Mesenchymal stem cell (in vitro differentiated cells and primary cell): ENCODE data around the gene FOXP1.

ENCODE experiments used
- DNase-seq: peaks from one replicate; pipeline ENCODE4 v3.0.0-alpha.2; 2013
- H2AFZ ChIP-seq: one replicate; pipeline ENCODE4 v1.6.1; 2013; ENCODE audit warnings: low read depth, mild to moderate bottlenecking, control low read depth, inconsistent platforms, low read length, moderate library complexity
- H2AK5ac ChIP-seq: 2 replicates; pipeline ENCODE4 v1.6.1; 2013; ENCODE audit warnings: low read length, moderate library complexity, mild to moderate bottlenecking, inconsistent platforms; ENCODE audit not compliant: severe bottlenecking
- H2BK120ac ChIP-seq: one replicate; pipeline ENCODE4 v1.6.1; 2013; ENCODE audit warnings: low read depth, mild to moderate bottlenecking, inconsistent platforms, low read length, moderate library complexity
- H2BK12ac ChIP-seq, 2 experiments: one replicate each; pipeline ENCODE4 v1.6.1; 2013; ENCODE audit warnings: inconsistent platforms in 2 of 2, low read length in 2 of 2, mild to moderate bottlenecking in 2 of 2, moderate library complexity in 2 of 2, control low read depth in 1 of 2
- H2BK15ac ChIP-seq: one replicate; pipeline ENCODE4 v1.6.1; 2013; ENCODE audit warnings: mild to moderate bottlenecking, low read depth, inconsistent platforms; ENCODE audit not compliant: poor library complexity, severe bottlenecking
- H2BK5ac ChIP-seq: 2 replicates; pipeline ENCODE4 v1.6.1; 2013; ENCODE audit warnings: low read depth, mild to moderate bottlenecking, low read length, control low read depth, inconsistent platforms; ENCODE audit not compliant: poor library complexity, severe bottlenecking
- H3K14ac ChIP-seq, 2 experiments: one replicate each; pipeline ENCODE4 v1.6.1; 2013; ENCODE audit warnings: inconsistent platforms in 2 of 2, low read length in 2 of 2, control low read depth in 1 of 2, mild to moderate bottlenecking in 1 of 2, moderate library complexity in 1 of 2
- H3K18ac ChIP-seq, 2 experiments: one replicate each; pipeline ENCODE4 v1.6.1; 2013; ENCODE audit warnings: inconsistent platforms in 2 of 2, low read length in 2 of 2, control low read depth in 1 of 2, low read depth in 1 of 2, mild to moderate bottlenecking in 1 of 2
- H3K23ac ChIP-seq, 2 experiments: one replicate each; pipeline ENCODE4 v1.6.1; 2013; ENCODE audit warnings: inconsistent platforms in 2 of 2, low read length in 2 of 2, mild to moderate bottlenecking in 2 of 2, moderate library complexity in 2 of 2, control low read depth in 1 of 2
- H3K27ac ChIP-seq: 2 replicates; pipeline ENCODE4 v1.5.1; 2013; ENCODE audit warnings: mild to moderate bottlenecking, moderate library complexity, low read length, control low read depth, inconsistent platforms; ENCODE audit not compliant: poor library complexity, severe bottlenecking
- H3K27me3 ChIP-seq, 2 experiments: 2 replicates each; pipeline versions ENCODE4 v1.6.1 to v1.7.0; 2013; ENCODE audit warnings: low read length in 2 of 2, mild to moderate bottlenecking in 2 of 2, moderate library complexity in 2 of 2, control low read depth in 1 of 2, inconsistent platforms in 1 of 2; ENCODE audit not compliant: control insufficient read depth in 1 of 2, insufficient read depth in 1 of 2
- H3K36me3 ChIP-seq, 2 experiments: 2 replicates each; pipeline versions ENCODE4 v1.6.1 to v1.7.0; 2013; ENCODE audit warnings: low read length in 2 of 2, control low read depth in 1 of 2, inconsistent platforms in 1 of 2, low read depth in 1 of 2, mild to moderate bottlenecking in 1 of 2; ENCODE audit not compliant: insufficient read depth in 2 of 2, control insufficient read depth in 1 of 2
- H3K4ac ChIP-seq, 2 experiments: one replicate each; pipeline ENCODE4 v1.6.1; 2013; ENCODE audit warnings: inconsistent platforms in 2 of 2, low read length in 2 of 2, mild to moderate bottlenecking in 2 of 2, moderate library complexity in 2 of 2, control low read depth in 1 of 2, low read depth in 1 of 2
- H3K4me1 ChIP-seq: 2 replicates; pipeline ENCODE4 v1.6.1; 2013; ENCODE audit warnings: low read depth, low read length, control low read depth; ENCODE audit not compliant: control insufficient read depth, insufficient read depth
- H3K4me2 ChIP-seq: 2 replicates; pipeline ENCODE4 v1.6.1; 2013; ENCODE audit warnings: low read length, mild to moderate bottlenecking, inconsistent platforms; ENCODE audit not compliant: poor library complexity, severe bottlenecking
- H3K4me3 ChIP-seq, 2 experiments: 2 replicates each; pipeline versions ENCODE4 v1.5.1 to v1.7.0; 2013; ENCODE audit warnings: low read length in 2 of 2, mild to moderate bottlenecking in 2 of 2, control low read depth in 1 of 2, low read depth in 1 of 2; ENCODE audit not compliant: insufficient read depth in 1 of 2
- H3K79me1 ChIP-seq: replicated peaks from 2 replicates; pipeline ENCODE4 v1.6.1; 2013; ENCODE audit warnings: mild to moderate bottlenecking, control low read depth, low read length, inconsistent platforms; ENCODE audit not compliant: poor library complexity, severe bottlenecking
- H3K9ac ChIP-seq: 2 replicates; pipeline ENCODE4 v1.7.0; 2013; ENCODE audit warnings: mild to moderate bottlenecking, low read length, moderate library complexity
- H3K9me3 ChIP-seq: 2 replicates; pipeline ENCODE4 v1.7.0; 2013; ENCODE audit warnings: mild to moderate bottlenecking, low read length; ENCODE audit not compliant: control insufficient read depth
- H4K8ac ChIP-seq: one replicate; pipeline ENCODE4 v1.6.1; 2013; ENCODE audit warnings: inconsistent platforms, mild to moderate bottlenecking, low read length, moderate library complexity
- H4K91ac ChIP-seq: one replicate; pipeline ENCODE4 v1.6.1; 2013; ENCODE audit warnings: mild to moderate bottlenecking, low read length, inconsistent platforms
- WGBS: methylation state at CpG from one replicate; pipeline ENCODE4 v1.1.7; 2013; ENCODE audit warnings: mixed read lengths; 5-methylcytosine and 5-hydroxymethylcytosine counted together

Gene FOXP1

GRCh38 chr3:71057526-71057894 is 526.0 kb downstream of the FOXP1 start:
- peak overlapping the region in 1 of 2 experiments; percentile 5 for H3K4me3 ChIP-seq
- peaks cover 7 to 22% of the 10 kb centered on the region in 2 experiments for H3K36me3 ChIP-seq
- H3K4me2 ChIP-seq, result no peak overlapping the region
- no peak overlapping the region for H2AK5ac ChIP-seq
- H3K4me1 ChIP-seq, result peaks cover 8% of the 10 kb centered on the region
- no peak overlapping the region for H3K27ac ChIP-seq
- peak overlapping the region; percentile 67 for H3K9ac ChIP-seq
- H3K9me3 ChIP-seq, result no peaks in the 10 kb centered on the region
- H3K18ac ChIP-seq, result no peak overlapping the region
- no peak overlapping the region for H3K14ac ChIP-seq
- peak overlapping the region; percentile 45 for H2BK15ac ChIP-seq
- H4K91ac ChIP-seq, result no peak overlapping the region
- no peak overlapping the region for H4K8ac ChIP-seq
- no peak overlapping the region for H2BK120ac ChIP-seq
- H3K27me3 ChIP-seq, result no peaks in the 10 kb centered on the region
- H2AFZ ChIP-seq, result no peak overlapping the region
- no peak for DNase-seq
- H2BK5ac ChIP-seq, result no peak overlapping the region
- 79% methylated on average over 4 of the region's 4 CpGs for WGBS
- H2BK12ac ChIP-seq, result peak overlapping the region in 1 of 2 experiments; percentile 77
- H3K4ac ChIP-seq, result peak overlapping the region in 1 of 2 experiments; percentile 88
- no peak overlapping the region for H3K23ac ChIP-seq
- peaks cover 10% of the 10 kb centered on the region for H3K79me1 ChIP-seq

DNA sequence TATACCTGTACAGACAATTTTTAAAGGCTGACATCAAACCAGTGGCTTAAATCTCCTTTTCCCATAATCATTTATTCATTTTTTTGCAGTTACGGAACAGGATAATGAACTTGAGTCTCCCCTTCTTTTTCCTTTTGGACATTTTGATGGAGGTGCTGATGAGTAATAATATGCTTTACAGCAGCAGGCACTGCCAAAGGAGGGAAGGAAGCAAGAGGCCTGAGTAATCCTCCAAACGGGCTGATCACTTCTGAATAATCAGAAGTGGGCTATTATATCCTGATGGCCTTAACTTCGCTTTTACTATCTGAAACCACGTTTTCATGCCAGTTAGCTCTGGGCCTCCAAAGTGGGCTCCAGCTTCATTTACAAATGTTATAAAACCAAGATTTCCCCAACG is 527.2 kb downstream of the FOXP1 start:
- Histone ChIP-seq H2BK5ac (no peak overlapping the region), H3K14ac (no peak overlapping the region), H2BK12ac (no peak overlapping the region), H3K9ac (peak overlapping the region; percentile 67), H3K4me1 (peaks cover 10% of the 10 kb centered on the region), H4K91ac (no peak overlapping the region), H4K8ac (no peak overlapping the region), H2AK5ac (no peak overlapping the region), H3K23ac (no peak overlapping the region), H3K79me1 (peaks cover 11% of the 10 kb centered on the region), H3K4me3 (peak overlapping the region in 1 of 2 experiments; percentile 46), H3K9me3 (no peaks in the 10 kb centered on the region), H3K4ac (no peak overlapping the region), H3K27me3 (no peaks in the 10 kb centered on the region), H3K18ac (no peak overlapping the region), H2BK120ac (no peak overlapping the region), H3K4me2 (no peak overlapping the region), H2AFZ (no peak overlapping the region), H3K36me3 (peaks cover 8 to 34% of the 10 kb centered on the region in 2 experiments), H2BK15ac (no peak overlapping the region), H3K27ac (peak overlapping the region; percentile 15)
- WGBS, result 70% methylated on average over 4 of the region's 5 CpGs
- DNase-seq, result no peak

GRCh38 chr3:71055257-71056001 is 528.1 kb downstream of the FOXP1 start:
- H3K4me3 ChIP-seq, result peak overlapping the region in 1 of 2 experiments; percentile 30
- no peak overlapping the region for H2BK120ac ChIP-seq
- H2BK15ac ChIP-seq, result no peak overlapping the region
- H2BK5ac ChIP-seq, result no peak overlapping the region
- peaks cover 13% of the 10 kb centered on the region for H3K4me1 ChIP-seq
- peaks cover 13% of the 10 kb centered on the region for H3K79me1 ChIP-seq
- peak overlapping the region in 1 of 2 experiments; percentile 48 for H2BK12ac ChIP-seq
- no peak for DNase-seq
- no peaks in the 10 kb centered on the region for H3K27me3 ChIP-seq
- H3K27ac ChIP-seq, result no peak overlapping the region
- no peak overlapping the region for H3K23ac ChIP-seq
- H3K14ac ChIP-seq, result no peak overlapping the region
- H4K8ac ChIP-seq, result no peak overlapping the region
- H3K18ac ChIP-seq, result no peak overlapping the region
- no peak overlapping the region for H3K4me2 ChIP-seq
- no peak overlapping the region for H2AK5ac ChIP-seq
- H4K91ac ChIP-seq, result no peak overlapping the region
- WGBS, result 90% methylated on average over 10 of the region's 11 CpGs
- H3K9ac ChIP-seq, result peak overlapping the region; percentile 67
- no peak overlapping the region for H2AFZ ChIP-seq
- H3K4ac ChIP-seq, result no peak overlapping the region
- peaks cover 10 to 43% of the 10 kb centered on the region in 2 experiments for H3K36me3 ChIP-seq
- no peaks in the 10 kb centered on the region for H3K9me3 ChIP-seq

- Histone ChIP-seq H2AK5ac (no peak overlapping the region), H3K36me3 (peaks cover 10 to 54% of the 10 kb centered on the region in 2 experiments), H4K8ac (no peak overlapping the region), H2BK12ac (no peak overlapping the region), H2AFZ (no peak overlapping the region), H2BK15ac (no peak overlapping the region), H3K4me3 (no peak overlapping the region), H3K4me1 (peaks cover 16% of the 10 kb centered on the region), H3K18ac (no peak overlapping the region), H3K9me3 (no peaks in the 10 kb centered on the region), H3K27me3 (no peaks in the 10 kb centered on the region), H2BK120ac (no peak overlapping the region), H3K79me1 (peaks cover 14% of the 10 kb centered on the region), H2BK5ac (no peak overlapping the region), H3K14ac (no peak overlapping the region), H3K4me2 (no peak overlapping the region), H3K23ac (no peak overlapping the region), H3K4ac (no peak overlapping the region), H4K91ac (no peak overlapping the region), H3K27ac (no peak overlapping the region), H3K9ac (no peak overlapping the region)
- no peak for DNase-seq
- 100% methylated on average over 4 of the region's 5 CpGs for WGBS
Observed at GRCh38 chr3:71054312-71054711, 529.2 kb downstream of the FOXP1 start.
